ENCODE results near the gene KDM6B.
A peak's percentile ranks its signal among the peaks of the same experiment; 100 is the strongest.

Gene KDM6B

GRCh38 chr17:7846063-7846735, 12.2 kb downstream of the KDM6B start:
- Histone ChIP-seq H3K27ac (ENCODE audit: low read length) (no peak overlapping the region), H3K4me3 (ENCODE audit: low read length) (no peak overlapping the region), H3K36me3 (ENCODE audit: control insufficient read depth, insufficient read depth, low read length) (no peaks in the 10 kb centered on the region; the same call in 1 of the 2 replicates), H3K27me3 (ENCODE audit: control insufficient read depth, insufficient read depth, low read length) (peaks cover 3% of the 10 kb centered on the region), H3K9me3 (ENCODE audit: control insufficient read depth, insufficient read depth, low read length) (no peaks in the 10 kb centered on the region), H3K4me1 (ENCODE audit: control insufficient read depth, insufficient read depth, low read length) (no peaks in the 10 kb centered on the region; the same call in 1 of the 2 replicates)
- DNase-seq (ENCODE audit: low read depth, low spot score): no peak
- no CpG with 5 or more reads among the region's 22 CpGs for WGBS (ENCODE audit: insufficient coverage, insufficient read length)

GRCh38 chr17:7846765-7847661, 13.0 kb downstream of the KDM6B start:
- Histone ChIP-seq H3K27me3 (ENCODE audit: control insufficient read depth, insufficient read depth, low read length) (peaks cover 1% of the 10 kb centered on the region; the same call in 1 of the 2 replicates), H3K4me1 (ENCODE audit: control insufficient read depth, insufficient read depth, low read length) (peaks cover 1% of the 10 kb centered on the region), H3K9me3 (ENCODE audit: control insufficient read depth, insufficient read depth, low read length) (no peaks in the 10 kb centered on the region), H3K4me3 (ENCODE audit: low read length) (no peak overlapping the region), H3K36me3 (ENCODE audit: control insufficient read depth, insufficient read depth, low read length) (no peaks in the 10 kb centered on the region; the same call in 1 of the 2 replicates), H3K27ac (ENCODE audit: low read length) (no peak overlapping the region)
- no CpG with 5 or more reads among the region's 34 CpGs for WGBS (ENCODE audit: insufficient coverage, insufficient read length)
- DNase-seq (ENCODE audit: low read depth, low spot score): no peak

- no CpG with 5 or more reads among the region's 20 CpGs for WGBS (ENCODE audit: insufficient coverage, insufficient read length)
- Histone ChIP-seq H3K36me3 (ENCODE audit: control insufficient read depth, insufficient read depth, low read length) (no peaks in the 10 kb centered on the region; the same call in 1 of the 2 replicates), H3K4me1 (ENCODE audit: control insufficient read depth, insufficient read depth, low read length) (peaks cover 6% of the 10 kb centered on the region), H3K4me3 (ENCODE audit: low read length) (no peak overlapping the region), H3K27me3 (ENCODE audit: control insufficient read depth, insufficient read depth, low read length) (peaks cover 12% of the 10 kb centered on the region), H3K27ac (ENCODE audit: low read length) (no peak overlapping the region), H3K9me3 (ENCODE audit: control insufficient read depth, insufficient read depth, low read length) (no peaks in the 10 kb centered on the region)
- no peak for DNase-seq (ENCODE audit: low read depth, low spot score)
Observed at GRCh38 chr17:7848131-7848579, 14.1 kb downstream of the KDM6B start.

- no peak for DNase-seq (ENCODE audit: low read depth, low spot score)
- Histone ChIP-seq H3K27ac (ENCODE audit: low read length) (no peak overlapping the region), H3K27me3 (ENCODE audit: control insufficient read depth, insufficient read depth, low read length) (peaks cover 12% of the 10 kb centered on the region), H3K9me3 (ENCODE audit: control insufficient read depth, insufficient read depth, low read length) (no peaks in the 10 kb centered on the region), H3K4me3 (ENCODE audit: low read length) (no peak overlapping the region), H3K4me1 (ENCODE audit: control insufficient read depth, insufficient read depth, low read length) (peaks cover 6% of the 10 kb centered on the region), H3K36me3 (ENCODE audit: control insufficient read depth, insufficient read depth, low read length) (no peaks in the 10 kb centered on the region; the same call in 1 of the 2 replicates)
- no CpG with 5 or more reads among the region's 21 CpGs for WGBS (ENCODE audit: insufficient coverage, insufficient read length)
Observed at GRCh38 chr17:7848739-7849129, 14.7 kb downstream of the KDM6B start.

GRCh38 chr17:7849130-7849750, 15.2 kb downstream of the KDM6B start:
- no peak overlapping the region for H3K27ac ChIP-seq (ENCODE audit: low read length)
- DNase-seq (ENCODE audit: low read depth, low spot score): no peak
- H3K9me3 ChIP-seq (ENCODE audit: control insufficient read depth, insufficient read depth, low read length): no peaks in the 10 kb centered on the region
- WGBS (ENCODE audit: insufficient coverage, insufficient read length): no CpG with 5 or more reads among the region's 35 CpGs
- H3K36me3 ChIP-seq (ENCODE audit: control insufficient read depth, insufficient read depth, low read length): no peaks in the 10 kb centered on the region; the same call in 1 of the 2 replicates
- H3K4me3 ChIP-seq (ENCODE audit: low read length): no peak overlapping the region
- H3K4me1 ChIP-seq (ENCODE audit: control insufficient read depth, insufficient read depth, low read length): peaks cover 6% of the 10 kb centered on the region
- H3K27me3 ChIP-seq (ENCODE audit: control insufficient read depth, insufficient read depth, low read length): peaks cover 14% of the 10 kb centered on the region

- no peak overlapping the region for H3K4me3 ChIP-seq (ENCODE audit: low read length)
- H3K9me3 ChIP-seq (ENCODE audit: control insufficient read depth, insufficient read depth, low read length): no peaks in the 10 kb centered on the region
- WGBS (ENCODE audit: insufficient coverage, insufficient read length): no CpG with 5 or more reads among the region's 12 CpGs
- peaks cover 14% of the 10 kb centered on the region for H3K27me3 ChIP-seq (ENCODE audit: control insufficient read depth, insufficient read depth, low read length)
- no peaks in the 10 kb centered on the region; the same call in 1 of the 2 replicates for H3K36me3 ChIP-seq (ENCODE audit: control insufficient read depth, insufficient read depth, low read length)
- peaks cover 6% of the 10 kb centered on the region for H3K4me1 ChIP-seq (ENCODE audit: control insufficient read depth, insufficient read depth, low read length)
- DNase-seq (ENCODE audit: low read depth, low spot score): no peak
- H3K27ac ChIP-seq (ENCODE audit: low read length): no peak overlapping the region
Observed at GRCh38 chr17:7849751-7850504, 15.9 kb downstream of the KDM6B start.

GRCh38 chr17:7850701-7851437, 16.9 kb downstream of the KDM6B start:
- no peaks in the 10 kb centered on the region; the same call in 1 of the 2 replicates for H3K36me3 ChIP-seq (ENCODE audit: control insufficient read depth, insufficient read depth, low read length)
- no peak overlapping the region for H3K27ac ChIP-seq (ENCODE audit: low read length)
- H3K4me1 ChIP-seq (ENCODE audit: control insufficient read depth, insufficient read depth, low read length): peaks cover 13% of the 10 kb centered on the region
- peak overlapping the region; percentile 49; the same call in 1 of the 2 replicates for H3K4me3 ChIP-seq (ENCODE audit: low read length)
- DNase-seq (ENCODE audit: low read depth, low spot score): no peak
- H3K27me3 ChIP-seq (ENCODE audit: control insufficient read depth, insufficient read depth, low read length): peaks cover 24% of the 10 kb centered on the region
- H3K9me3 ChIP-seq (ENCODE audit: control insufficient read depth, insufficient read depth, low read length): no peaks in the 10 kb centered on the region
- WGBS (ENCODE audit: insufficient coverage, insufficient read length): no CpG with 5 or more reads among the region's 17 CpGs

GRCh38 chr17:7851438-7852261, 17.6 kb downstream of the KDM6B start:
- no peak overlapping the region for H3K27ac ChIP-seq (ENCODE audit: low read length)
- WGBS (ENCODE audit: insufficient coverage, insufficient read length): no CpG with 5 or more reads among the region's 60 CpGs
- H3K27me3 ChIP-seq (ENCODE audit: control insufficient read depth, insufficient read depth, low read length): peaks cover 30% of the 10 kb centered on the region
- no peaks in the 10 kb centered on the region for H3K9me3 ChIP-seq (ENCODE audit: control insufficient read depth, insufficient read depth, low read length)
- H3K4me1 ChIP-seq (ENCODE audit: control insufficient read depth, insufficient read depth, low read length): peaks cover 13% of the 10 kb centered on the region
- DNase-seq (ENCODE audit: low read depth, low spot score): no peak
- no peaks in the 10 kb centered on the region; the same call in 1 of the 2 replicates for H3K36me3 ChIP-seq (ENCODE audit: control insufficient read depth, insufficient read depth, low read length)
- peak overlapping the region; percentile 49; the same call in 1 of the 2 replicates for H3K4me3 ChIP-seq (ENCODE audit: low read length)

GRCh38 chr17:7852262-7852670, 18.2 kb downstream of the KDM6B start:
- no peaks in the 10 kb centered on the region; the same call in 1 of the 2 replicates for H3K36me3 ChIP-seq (ENCODE audit: control insufficient read depth, insufficient read depth, low read length)
- WGBS (ENCODE audit: insufficient coverage, insufficient read length): no CpG with 5 or more reads among the region's 20 CpGs
- no peaks in the 10 kb centered on the region for H3K9me3 ChIP-seq (ENCODE audit: control insufficient read depth, insufficient read depth, low read length)
- no peak for DNase-seq (ENCODE audit: low read depth, low spot score)
- no peak overlapping the region for H3K4me3 ChIP-seq (ENCODE audit: low read length)
- no peak overlapping the region for H3K27ac ChIP-seq (ENCODE audit: low read length)
- H3K4me1 ChIP-seq (ENCODE audit: control insufficient read depth, insufficient read depth, low read length): peaks cover 13% of the 10 kb centered on the region
- peaks cover 30% of the 10 kb centered on the region for H3K27me3 ChIP-seq (ENCODE audit: control insufficient read depth, insufficient read depth, low read length)

Measured in iPS DF 6.9 (cell line).